KMS-11 (cell line): ENCODE data around the gene FAM81A.

Experiments used
- H2AFZ ChIP-seq: fragments of 200-600 bp; sonication (generic); 2 replicates; pipeline ENCODE4 v1.6.1; 2016; ENCODE audit warnings: antibody characterized with exemption, mixed run types, low read depth
- H3K27ac ChIP-seq: fragments of 200-600 bp; sonication (generic); 2 replicates; pipeline ENCODE4 v1.6.1; 2016; ENCODE audit warnings: mild to moderate bottlenecking, mixed run types
- H3K27me3 ChIP-seq: fragments of 200-600 bp; sonication (generic); 2 replicates; pipeline ENCODE4 v1.6.1; 2017; ENCODE audit warnings: mild to moderate bottlenecking, low read depth, mixed run types, moderate library complexity; ENCODE audit not compliant: insufficient read depth
- H3K36me3 ChIP-seq: fragments of 200-600 bp; sonication (generic); 2 replicates; pipeline ENCODE4 v1.6.1; 2017; ENCODE audit warnings: mild to moderate bottlenecking, mixed run types; ENCODE audit not compliant: insufficient read depth
- H3K4me1 ChIP-seq: fragments of 200-600 bp; sonication (generic); 2 replicates; pipeline ENCODE4 v1.6.1; 2016; ENCODE audit warnings: mild to moderate bottlenecking, low read depth, mixed run types; ENCODE audit not compliant: poor library complexity, severe bottlenecking
- H3K4me2 ChIP-seq: fragments of 200-600 bp; sonication (generic); 2 replicates; pipeline ENCODE4 v1.7.0; 2016; ENCODE audit warnings: mild to moderate bottlenecking, mixed run types
- H3K4me3 ChIP-seq: fragments of 200-600 bp; sonication (generic); IDR thresholded peaks from 2 replicates; pipeline ENCODE4 v1.6.1; 2017; ENCODE audit warnings: low read depth, low read length, mixed read lengths; ENCODE audit not compliant: insufficient read depth
- H3K79me2 ChIP-seq: fragments of 200-600 bp; sonication (generic); 2 replicates; pipeline ENCODE4 v1.6.1; 2016; ENCODE audit warnings: low read depth, mixed run types; ENCODE audit not compliant: insufficient read depth
- H3K9ac ChIP-seq: fragments of 200-600 bp; sonication (generic); 2 replicates; pipeline ENCODE4 v1.6.1; 2016; ENCODE audit warnings: mild to moderate bottlenecking, mixed run types
- H4K20me1 ChIP-seq: fragments of 200-600 bp; sonication (generic); 2 replicates; pipeline ENCODE4 v1.6.1; 2016; ENCODE audit warnings: mild to moderate bottlenecking, mixed run types; ENCODE audit not compliant: insufficient read depth
- CTCF ChIP-seq: fragments of 200-600 bp; sonication (generic); conservative IDR thresholded peaks from 2 replicates; pipeline ENCODE4 v1.6.1; 2017; ENCODE audit warnings: low read depth, mild to moderate bottlenecking, antibody characterized with exemption, low read length, moderate library complexity, mixed read lengths

FAM81A gene

GRCh38 chr15:59491062-59491461, 53.1 kb downstream of the FAM81A start:
- no peaks in the 10 kb centered on the region for H3K27me3 ChIP-seq
- no peak overlapping the region for H2AFZ ChIP-seq
- no peak overlapping the region for H3K27ac ChIP-seq
- no peaks in the 10 kb centered on the region for H3K36me3 ChIP-seq
- no peak overlapping the region for H3K4me3 ChIP-seq
- H3K79me2 ChIP-seq: no peaks in the 10 kb centered on the region
- no peak for TF ChIP-seq CTCF
- H4K20me1 ChIP-seq: no peaks in the 10 kb centered on the region
- no peak overlapping the region for H3K9ac ChIP-seq
- H3K4me2 ChIP-seq: no peak overlapping the region
- no peaks in the 10 kb centered on the region for H3K4me1 ChIP-seq

GRCh38 chr15:59492389-59493377, 54.7 kb downstream of the FAM81A start:
- peak; percentile 94 for TF ChIP-seq CTCF
- no peak overlapping the region for H3K9ac ChIP-seq

GRCh38 chr15:59501597-59501996, 63.6 kb downstream of the FAM81A start:
- Histone ChIP-seq H3K4me1 (no peaks in the 10 kb centered on the region), H3K4me3 (no peak overlapping the region), H3K9ac (no peak overlapping the region), H3K79me2 (no peaks in the 10 kb centered on the region), H3K36me3 (no peaks in the 10 kb centered on the region), H3K27ac (no peak overlapping the region), H3K27me3 (no peaks in the 10 kb centered on the region), H2AFZ (no peak overlapping the region), H3K4me2 (no peak overlapping the region), H4K20me1 (no peaks in the 10 kb centered on the region)
- TF ChIP-seq CTCF: peak; percentile 75

More at GRCh38 chr15:59492389-59493377, 54.7 kb downstream of the FAM81A start:
- no peak overlapping the region for H3K4me3 ChIP-seq
- no peaks in the 10 kb centered on the region for H3K4me1 ChIP-seq
- no peaks in the 10 kb centered on the region for H3K79me2 ChIP-seq
- no peaks in the 10 kb centered on the region for H3K27me3 ChIP-seq
- no peak overlapping the region for H3K27ac ChIP-seq
- no peaks in the 10 kb centered on the region for H3K36me3 ChIP-seq
- no peaks in the 10 kb centered on the region for H4K20me1 ChIP-seq
- peak overlapping the region; percentile 14; the same call in 1 of the 2 replicates for H2AFZ ChIP-seq
- no peak overlapping the region for H3K4me2 ChIP-seq

- no peaks in the 10 kb centered on the region for H3K4me1 ChIP-seq
- no peaks in the 10 kb centered on the region for H4K20me1 ChIP-seq
- H3K4me3 ChIP-seq: no peak overlapping the region
- no peak for TF ChIP-seq CTCF
- H3K27me3 ChIP-seq: no peaks in the 10 kb centered on the region
- no peaks in the 10 kb centered on the region for H3K79me2 ChIP-seq
- no peak overlapping the region for H2AFZ ChIP-seq
- H3K36me3 ChIP-seq: no peaks in the 10 kb centered on the region
- no peak overlapping the region for H3K27ac ChIP-seq
- no peak overlapping the region for H3K4me2 ChIP-seq
- no peak overlapping the region for H3K9ac ChIP-seq
Measured at GRCh38 chr15:59515190-59515589, 77.2 kb downstream of the FAM81A start.
